ENCODE results near the gene TRPM2. TPM values are rescaled to one million over a fixed set of nuclear protein-coding genes. Genes with fewer than 3 reads are reported as not detected.

Gene TRPM2
- total and polyA plus RNA-seq, 5 donors from 2014 or later = 0.38 to 3.1 (median 1.1) TPM

DNA sequence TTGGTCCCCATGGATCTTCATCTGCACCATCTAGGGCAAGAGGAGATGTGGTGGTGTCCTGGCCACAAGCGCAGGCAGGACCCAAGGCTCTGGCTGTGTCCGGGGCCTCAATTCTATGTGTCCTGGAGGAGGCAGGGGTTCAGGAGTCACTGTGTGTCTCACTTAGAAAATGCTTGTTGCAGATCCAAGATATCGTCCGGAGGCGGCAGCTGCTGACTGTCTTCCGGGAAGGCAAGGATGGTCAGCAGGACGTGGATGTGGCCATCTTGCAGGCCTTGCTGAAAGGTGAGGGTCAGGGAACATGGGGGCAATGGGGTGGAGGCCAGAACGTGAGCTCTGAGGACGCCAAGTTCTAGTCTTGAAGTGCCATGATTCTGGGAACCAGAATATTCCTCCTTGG, 29.1 kb downstream of the TRPM2 start:
- Mint-ChIP-seq H3K36me3 (peaks cover 14% of the 10 kb centered on the region), H3K27ac (no peak overlapping the region), H3K27me3 (peaks cover 7% of the 10 kb centered on the region), H3K4me3 (no peak overlapping the region), H3K4me1 (no peaks in the 10 kb centered on the region), H3K9me3 (peaks cover 3 to 36% (median 13%) of the 10 kb centered on the region in 7 donors)
- Histone ChIP-seq H3K36me3 (ENCODE audit: control insufficient read depth, insufficient read depth, low read length) (no peaks in the 10 kb centered on the region), H3K27ac (ENCODE audit: insufficient read depth, low read length, poor library complexity, severe bottlenecking) (no peak overlapping the region), H3K27me3 (ENCODE audit: control insufficient read depth, insufficient read depth, low read length) (no peaks in the 10 kb centered on the region), H3K4me1 (ENCODE audit: control insufficient read depth, insufficient read depth, low read length, poor library complexity, severe bottlenecking) (no peaks in the 10 kb centered on the region), H3K4me3 (ENCODE audit: low read depth, low read length) (no peak overlapping the region), H3K9me3 (ENCODE audit: control insufficient read depth in 2 of 2, low read length in 2 of 2) (peaks cover 15 to 34% of the 10 kb centered on the region in 2 experiments)
- DNase-seq = no peak
- no peak for ATAC-seq (ENCODE audit: low read depth in 2 of 2)

DNA sequence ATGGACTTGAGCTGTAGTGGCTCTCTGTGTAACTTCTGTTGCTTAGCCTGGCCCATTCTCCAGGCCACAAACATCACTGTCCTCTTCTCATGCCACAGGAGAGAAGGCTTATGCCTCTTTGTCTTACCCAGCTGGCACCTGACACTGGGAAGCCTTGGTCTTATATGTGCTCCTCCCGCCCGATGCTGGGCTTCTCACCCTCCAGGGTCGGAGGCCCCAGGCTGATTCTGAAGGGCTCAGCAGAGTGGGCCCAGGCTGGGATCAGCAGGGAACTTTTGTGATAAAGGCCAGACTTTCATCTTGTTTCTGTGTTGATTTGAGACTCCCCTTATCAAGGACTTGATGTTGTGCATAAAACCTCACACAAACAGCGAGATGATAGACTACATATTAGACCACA, 29.8 kb downstream of the TRPM2 start:
- DNase-seq (no peak), ATAC-seq (ENCODE audit: low read depth in 2 of 2) (no peak)
- no peaks in the 10 kb centered on the region for H3K4me1 Mint-ChIP-seq
- peaks cover 3 to 36% (median 13%) of the 10 kb centered on the region in 7 donors for H3K9me3 Mint-ChIP-seq
- H3K36me3 Mint-ChIP-seq = peaks cover 14% of the 10 kb centered on the region
- Histone ChIP-seq H3K9me3 (ENCODE audit: control insufficient read depth in 2 of 2, low read length in 2 of 2) (peaks cover 15 to 34% of the 10 kb centered on the region in 2 experiments), H3K27me3 (ENCODE audit: control insufficient read depth, insufficient read depth, low read length) (no peaks in the 10 kb centered on the region), H3K36me3 (ENCODE audit: control insufficient read depth, insufficient read depth, low read length) (no peaks in the 10 kb centered on the region), H3K4me1 (ENCODE audit: control insufficient read depth, insufficient read depth, low read length, poor library complexity, severe bottlenecking) (no peaks in the 10 kb centered on the region), H3K27ac (ENCODE audit: insufficient read depth, low read length, poor library complexity, severe bottlenecking) (no peak overlapping the region), H3K4me3 (ENCODE audit: low read depth, low read length) (no peak overlapping the region)
- peaks cover 7% of the 10 kb centered on the region for H3K27me3 Mint-ChIP-seq
- no peak overlapping the region for H3K27ac Mint-ChIP-seq
- no peak overlapping the region for H3K4me3 Mint-ChIP-seq

DNA sequence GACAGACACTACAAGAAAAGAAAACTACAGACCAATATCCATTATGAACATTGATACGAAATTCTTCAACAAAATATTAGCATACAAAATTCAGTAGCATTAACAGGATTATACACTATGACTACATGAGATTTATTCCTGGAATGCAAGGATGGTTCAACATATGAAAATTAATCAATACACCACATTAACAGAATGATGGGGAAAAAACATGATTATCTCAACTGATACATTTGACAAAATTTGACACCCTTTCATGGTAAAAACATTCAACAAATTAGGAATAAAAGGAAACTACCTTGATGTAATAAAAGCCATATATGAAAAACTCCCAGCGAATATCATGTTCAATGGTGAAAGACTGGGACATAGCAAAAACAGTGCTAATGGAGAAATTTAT, 31.5 kb downstream of the TRPM2 start:
- no peak overlapping the region for H3K4me3 ChIP-seq (ENCODE audit: low read depth, low read length)
- H3K36me3 ChIP-seq (ENCODE audit: control insufficient read depth, insufficient read depth, low read length) = no peaks in the 10 kb centered on the region
- H3K4me1 ChIP-seq (ENCODE audit: control insufficient read depth, insufficient read depth, low read length, poor library complexity, severe bottlenecking) = no peaks in the 10 kb centered on the region
- H3K27ac ChIP-seq (ENCODE audit: insufficient read depth, low read length, poor library complexity, severe bottlenecking) = no peak overlapping the region
- H3K27me3 ChIP-seq (ENCODE audit: control insufficient read depth, insufficient read depth, low read length) = no peaks in the 10 kb centered on the region
- H3K9me3 Mint-ChIP-seq = peaks cover 3 to 36% (median 13%) of the 10 kb centered on the region in 7 donors
- peaks cover 15 to 34% of the 10 kb centered on the region in 2 experiments for H3K9me3 ChIP-seq (ENCODE audit: control insufficient read depth in 2 of 2, low read length in 2 of 2)
- H3K4me1 Mint-ChIP-seq = no peaks in the 10 kb centered on the region
- ATAC-seq (ENCODE audit: low read depth in 2 of 2) = no peak
- H3K27ac Mint-ChIP-seq = no peak overlapping the region
- H3K36me3 Mint-ChIP-seq = peaks cover 14% of the 10 kb centered on the region
- DNase-seq = no peak
- no peak overlapping the region for H3K4me3 Mint-ChIP-seq
- H3K27me3 Mint-ChIP-seq = peaks cover 7% of the 10 kb centered on the region

DNA sequence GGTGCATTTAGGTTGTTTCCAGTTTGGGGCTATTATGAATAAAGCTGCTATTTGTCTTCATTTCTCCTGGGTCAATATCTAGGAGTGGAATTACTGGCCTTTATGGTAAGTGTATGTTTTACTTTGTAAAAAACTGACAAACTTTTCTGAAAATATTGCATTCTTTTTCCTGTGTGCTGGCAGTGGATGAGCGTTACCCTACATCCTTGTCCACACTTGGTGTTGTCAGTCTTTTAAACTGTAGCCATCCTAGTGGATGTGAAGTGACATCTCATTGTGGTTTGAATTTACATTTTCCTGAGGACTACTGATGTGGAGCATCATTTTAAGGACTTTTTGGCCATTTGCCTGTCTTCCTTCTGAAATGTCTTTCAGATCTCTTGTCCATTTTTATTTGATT, 35.9 kb downstream of the TRPM2 start:
- Mint-ChIP-seq H3K36me3 (no peaks in the 10 kb centered on the region), H3K9me3 (peaks cover 0 to 21% (median 3%) of the 10 kb centered on the region in 7 donors), H3K27ac (no peak overlapping the region), H3K4me3 (no peak overlapping the region), H3K4me1 (no peaks in the 10 kb centered on the region), H3K27me3 (peaks cover 10% of the 10 kb centered on the region)
- H3K27ac ChIP-seq (ENCODE audit: insufficient read depth, low read length, poor library complexity, severe bottlenecking) = no peak overlapping the region
- H3K27me3 ChIP-seq (ENCODE audit: control insufficient read depth, insufficient read depth, low read length) = no peaks in the 10 kb centered on the region
- peaks cover 8 to 20% of the 10 kb centered on the region in 2 experiments for H3K9me3 ChIP-seq (ENCODE audit: control insufficient read depth in 2 of 2, low read length in 2 of 2)
- DNase-seq (no peak), ATAC-seq (ENCODE audit: low read depth in 2 of 2) (no peak)
- no peaks in the 10 kb centered on the region for H3K36me3 ChIP-seq (ENCODE audit: control insufficient read depth, insufficient read depth, low read length)
- H3K4me1 ChIP-seq (ENCODE audit: control insufficient read depth, insufficient read depth, low read length, poor library complexity, severe bottlenecking) = no peaks in the 10 kb centered on the region
- H3K4me3 ChIP-seq (ENCODE audit: low read depth, low read length) = no peak overlapping the region

DNA sequence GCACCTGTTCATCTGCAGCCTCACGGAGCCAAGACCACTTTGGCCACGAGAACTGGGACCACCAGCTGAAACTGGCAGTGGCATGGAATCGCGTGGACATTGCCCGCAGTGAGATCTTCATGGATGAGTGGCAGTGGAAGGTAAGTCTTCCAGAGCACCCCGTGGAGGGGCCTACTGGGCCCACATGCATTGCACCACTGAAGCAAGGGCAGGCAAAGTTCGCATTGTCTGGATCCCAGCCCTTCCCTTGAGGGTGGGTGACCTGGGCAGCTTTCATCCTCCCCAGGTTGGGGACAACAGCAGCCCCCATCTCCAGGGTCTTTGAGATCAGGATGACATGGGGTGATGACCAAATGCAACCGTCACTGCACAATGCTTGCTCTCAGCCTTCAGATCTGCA, 37.5 kb downstream of the TRPM2 start:
- Histone ChIP-seq H3K4me1 (ENCODE audit: control insufficient read depth, insufficient read depth, low read length, poor library complexity, severe bottlenecking) (no peaks in the 10 kb centered on the region), H3K9me3 (ENCODE audit: control insufficient read depth in 2 of 2, low read length in 2 of 2) (peaks cover 2 to 4% of the 10 kb centered on the region in 2 experiments), H3K4me3 (ENCODE audit: low read depth, low read length) (no peak overlapping the region), H3K36me3 (ENCODE audit: control insufficient read depth, insufficient read depth, low read length) (no peaks in the 10 kb centered on the region), H3K27ac (ENCODE audit: insufficient read depth, low read length, poor library complexity, severe bottlenecking) (no peak overlapping the region), H3K27me3 (ENCODE audit: control insufficient read depth, insufficient read depth, low read length) (no peaks in the 10 kb centered on the region)
- H3K27ac Mint-ChIP-seq = no peak overlapping the region
- no peak overlapping the region for H3K4me3 Mint-ChIP-seq
- DNase-seq (no peak), ATAC-seq (ENCODE audit: low read depth in 2 of 2) (no peak)
- H3K9me3 Mint-ChIP-seq = peaks cover 0 to 6% (median 2%) of the 10 kb centered on the region in 7 donors
- no peaks in the 10 kb centered on the region for H3K4me1 Mint-ChIP-seq
- no peaks in the 10 kb centered on the region for H3K36me3 Mint-ChIP-seq
- peaks cover 6% of the 10 kb centered on the region for H3K27me3 Mint-ChIP-seq

DNA sequence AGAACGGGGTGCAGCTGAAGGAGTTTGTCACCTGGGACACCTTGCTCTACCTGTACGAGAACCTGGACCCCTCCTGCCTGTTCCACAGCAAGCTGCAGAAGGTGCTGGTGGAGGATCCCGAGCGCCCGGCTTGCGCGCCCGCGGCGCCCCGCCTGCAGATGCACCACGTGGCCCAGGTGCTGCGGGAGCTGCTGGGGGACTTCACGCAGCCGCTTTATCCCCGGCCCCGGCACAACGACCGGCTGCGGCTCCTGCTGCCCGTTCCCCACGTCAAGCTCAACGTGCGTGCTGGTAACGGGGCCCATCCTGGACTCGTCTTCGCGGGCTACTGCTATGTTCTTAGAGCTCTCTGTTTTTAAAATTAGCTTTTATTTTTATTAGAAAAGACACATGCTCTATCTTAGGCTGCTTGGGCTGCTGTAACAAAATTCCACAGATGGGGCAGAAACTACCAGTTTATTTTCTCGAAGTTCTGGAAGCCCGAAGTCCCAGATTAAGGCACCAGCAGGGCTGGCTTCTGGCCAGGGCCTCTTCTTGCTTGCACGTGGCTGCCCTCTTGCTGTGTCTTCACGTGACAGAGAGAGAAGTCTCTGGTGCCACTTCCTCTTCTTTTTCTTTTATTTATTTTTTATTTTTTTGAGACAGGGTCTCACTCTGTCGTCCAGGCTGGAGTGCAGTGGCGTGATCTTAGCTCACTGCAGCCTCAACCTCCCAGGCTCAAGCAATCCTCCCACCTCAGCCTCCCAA, 38.1 kb downstream of the TRPM2 start:
- H3K9me3 ChIP-seq (ENCODE audit: control insufficient read depth in 2 of 2, low read length in 2 of 2) = peaks cover 0 to 4% of the 10 kb centered on the region in 2 experiments
- no peaks in the 10 kb centered on the region for H3K27me3 ChIP-seq (ENCODE audit: control insufficient read depth, insufficient read depth, low read length)
- H3K9me3 Mint-ChIP-seq = peaks cover 0 to 3% (median 1%) of the 10 kb centered on the region in 7 donors
- H3K27ac Mint-ChIP-seq = no peak overlapping the region
- H3K4me3 Mint-ChIP-seq = no peak overlapping the region
- no peaks in the 10 kb centered on the region for H3K36me3 ChIP-seq (ENCODE audit: control insufficient read depth, insufficient read depth, low read length)
- DNase-seq (no peak), ATAC-seq (ENCODE audit: low read depth in 2 of 2) (no peak)
- H3K27ac ChIP-seq (ENCODE audit: insufficient read depth, low read length, poor library complexity, severe bottlenecking) = no peak overlapping the region
- H3K4me1 Mint-ChIP-seq = no peaks in the 10 kb centered on the region
- H3K4me3 ChIP-seq (ENCODE audit: low read depth, low read length) = no peak overlapping the region
- no peaks in the 10 kb centered on the region for H3K4me1 ChIP-seq (ENCODE audit: control insufficient read depth, insufficient read depth, low read length, poor library complexity, severe bottlenecking)
- H3K36me3 Mint-ChIP-seq = no peaks in the 10 kb centered on the region
- peaks cover 6% of the 10 kb centered on the region for H3K27me3 Mint-ChIP-seq

DNA sequence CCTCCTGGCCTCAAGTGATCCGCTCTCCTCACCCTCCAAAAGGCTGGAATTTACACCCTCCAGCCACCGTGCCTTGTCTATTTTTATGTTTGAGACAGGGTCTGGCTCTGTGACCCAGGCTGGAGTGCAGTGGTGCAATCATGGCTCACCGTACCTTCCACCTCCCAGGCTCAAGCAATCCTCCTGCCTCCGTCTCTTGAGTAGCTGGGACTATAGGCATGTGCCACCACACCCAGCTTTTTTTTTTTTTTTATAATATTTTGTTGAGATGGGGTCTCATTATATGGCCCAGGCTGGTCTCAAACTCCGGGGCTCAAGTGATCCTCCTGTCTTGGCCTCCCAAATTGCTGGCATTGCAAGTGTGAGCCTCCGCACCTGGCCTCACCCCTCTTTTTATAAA, 38.8 kb downstream of the TRPM2 start:
- DNase-seq = no peak
- Mint-ChIP-seq H3K4me3 (no peak overlapping the region), H3K27me3 (peaks cover 6% of the 10 kb centered on the region), H3K4me1 (no peaks in the 10 kb centered on the region), H3K27ac (no peak overlapping the region), H3K36me3 (no peaks in the 10 kb centered on the region), H3K9me3 (peaks cover 0 to 2% (median 0%) of the 10 kb centered on the region in 7 donors)
- Histone ChIP-seq H3K4me1 (ENCODE audit: control insufficient read depth, insufficient read depth, low read length, poor library complexity, severe bottlenecking) (no peaks in the 10 kb centered on the region), H3K36me3 (ENCODE audit: control insufficient read depth, insufficient read depth, low read length) (no peaks in the 10 kb centered on the region), H3K27me3 (ENCODE audit: control insufficient read depth, insufficient read depth, low read length) (no peaks in the 10 kb centered on the region), H3K4me3 (ENCODE audit: low read depth, low read length) (no peak overlapping the region), H3K9me3 (ENCODE audit: control insufficient read depth in 2 of 2, low read length in 2 of 2) (no peaks in the 10 kb centered on the region), H3K27ac (ENCODE audit: insufficient read depth, low read length, poor library complexity, severe bottlenecking) (no peak overlapping the region)
- ATAC-seq (ENCODE audit: low read depth in 2 of 2) = no peak

DNA sequence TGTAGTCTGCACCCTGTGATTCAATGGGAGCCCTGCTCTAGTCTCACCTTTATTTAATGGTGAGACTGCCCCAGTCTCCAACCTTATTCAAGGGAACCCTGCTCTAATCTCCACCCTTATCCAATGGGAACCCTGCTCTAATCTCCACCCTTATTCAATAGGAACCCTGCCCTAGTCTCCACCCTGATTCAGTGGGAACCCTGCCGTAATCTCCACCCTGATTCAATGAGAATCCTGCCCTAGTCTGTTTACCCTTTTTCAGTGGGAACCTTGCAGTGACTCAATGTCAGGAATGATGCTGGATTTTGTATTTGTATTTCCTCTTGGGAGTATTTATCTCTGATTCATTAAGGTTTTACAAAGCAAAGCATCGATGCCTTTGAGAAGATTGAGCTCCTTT, 39.5 kb downstream of the TRPM2 start:
- no peak overlapping the region for H3K27ac ChIP-seq (ENCODE audit: insufficient read depth, low read length, poor library complexity, severe bottlenecking)
- H3K27me3 ChIP-seq (ENCODE audit: control insufficient read depth, insufficient read depth, low read length) = no peaks in the 10 kb centered on the region
- H3K4me3 ChIP-seq (ENCODE audit: low read depth, low read length) = no peak overlapping the region
- H3K9me3 ChIP-seq (ENCODE audit: control insufficient read depth in 2 of 2, low read length in 2 of 2) = no peaks in the 10 kb centered on the region
- H3K36me3 ChIP-seq (ENCODE audit: control insufficient read depth, insufficient read depth, low read length) = no peaks in the 10 kb centered on the region
- no peak overlapping the region for H3K27ac Mint-ChIP-seq
- H3K4me1 ChIP-seq (ENCODE audit: control insufficient read depth, insufficient read depth, low read length, poor library complexity, severe bottlenecking) = no peaks in the 10 kb centered on the region
- no peak for ATAC-seq (ENCODE audit: low read depth in 2 of 2)
- peaks cover 0 to 2% (median 0%) of the 10 kb centered on the region in 7 donors for H3K9me3 Mint-ChIP-seq
- peaks cover 6% of the 10 kb centered on the region for H3K27me3 Mint-ChIP-seq
- H3K4me3 Mint-ChIP-seq = no peak overlapping the region
- H3K36me3 Mint-ChIP-seq = no peaks in the 10 kb centered on the region
- H3K4me1 Mint-ChIP-seq = no peaks in the 10 kb centered on the region
- no peak for DNase-seq

Data from CD4-positive, CD25-positive, alpha-beta regulatory T cell (primary cell).